ENCODE measurements around the gene ZDHHC5. TPM values are rescaled to one million over a fixed set of nuclear protein-coding genes. Genes with fewer than 3 reads are reported as not detected.

Gene ZDHHC5
- total and polyA plus RNA-seq, 2 of the 13 experiments (the other 11 are each of a cell fraction or from before 2014, with no cell fraction given), result 26.6 to 34.0 TPM

DNA sequence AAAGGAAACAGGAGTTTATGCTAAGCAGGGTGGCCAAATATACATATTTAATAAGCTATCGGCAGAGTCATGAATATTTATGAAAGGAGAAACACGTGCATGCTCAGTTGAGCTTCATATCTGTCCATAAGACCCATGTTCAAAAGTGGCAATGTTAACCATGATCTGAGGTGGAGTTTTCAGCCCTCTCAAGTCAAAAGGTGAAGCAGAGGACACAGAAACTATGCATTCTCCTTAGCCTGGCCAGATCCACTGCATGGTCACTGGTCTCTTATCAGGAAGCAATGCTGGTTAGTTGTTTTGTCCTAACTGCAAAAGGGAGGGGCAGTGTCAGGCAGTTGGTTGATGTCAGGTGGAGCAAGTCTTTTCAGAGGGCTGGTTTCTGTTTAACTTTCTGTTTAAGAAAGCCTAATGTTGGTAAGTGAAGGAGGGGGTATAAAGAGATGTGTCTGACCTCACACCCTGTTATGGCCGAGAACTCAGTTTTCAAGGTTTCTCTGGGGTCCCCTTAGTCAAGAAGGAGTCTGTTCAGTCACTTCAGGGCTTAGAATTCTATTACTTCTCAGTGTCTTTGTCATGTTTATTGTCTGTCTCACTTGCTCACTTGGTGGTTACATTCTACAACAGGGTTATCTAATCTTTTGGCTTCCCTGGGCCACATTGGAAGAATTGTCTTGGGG, 67.8 kb downstream of the ZDHHC5 start:
- 93% methylated on average over 3 of the region's 3 CpGs for WGBS (ENCODE audit: low lambda C conversion rate)
- Histone ChIP-seq H3K4me1 (ENCODE audit: insufficient read depth, low read length) (no peaks in the 10 kb centered on the region), H3K36me3 (replicated peaks in 1 of 2; ENCODE audit: control insufficient read depth in 1 of 2, insufficient read depth in 2 of 2, low read length in 2 of 2) (peaks cover 9 to 52% of the 10 kb centered on the region in 2 experiments), H2AFZ (ENCODE audit: low read length) (no peak overlapping the region), H3K4me3 (replicated peaks in 1 of 3; ENCODE audit: insufficient read depth in 1 of 3, low read depth in 2 of 3, low read length in 3 of 3) (no peak overlapping the region), H3K27me3 (ENCODE audit: control insufficient read depth in 1 of 2, insufficient read depth in 2 of 2, low read length in 2 of 2) (no peaks in the 10 kb centered on the region), H3K9me3 (ENCODE audit: low read length) (no peaks in the 10 kb centered on the region), H4K20me1 (ENCODE audit: insufficient read depth, low read length) (peaks cover 3% of the 10 kb centered on the region; the same call in 1 of the 2 replicates), H3K79me2 (ENCODE audit: insufficient read depth, low read length) (peaks cover 20% of the 10 kb centered on the region), H3K9ac (ENCODE audit: insufficient read depth, low read depth, low read length) (no peak overlapping the region), H3K4me2 (ENCODE audit: low read depth, low read length) (no peak overlapping the region), H3K27ac (ENCODE audit: extremely low read length, insufficient read depth, low read length) (no peak overlapping the region)
- no TSS peak for BruUV-seq (replicated peaks)
- ChIA-PET CTCF (ENCODE audit: low intra/inter-chr PET ratio, low total read pairs) (no interaction called here), POLR2A (no interaction called here)
- FAIRE-seq, result no peak
- in situ Hi-C loops (cut with HindIII; ENCODE audit: extremely low pct_ligation_motif_present, low pct_unique_long_range_greater_than_20kb), result no loop called here
- intact Hi-C loops (cut with micrococcal nuclease; ENCODE audit: unreplicated experiment), result no loop called here
- no peak for DNase-seq (ENCODE audit: low spot score)
- no peak for ATAC-seq
- TF ChIP-seq, protein P1, sequence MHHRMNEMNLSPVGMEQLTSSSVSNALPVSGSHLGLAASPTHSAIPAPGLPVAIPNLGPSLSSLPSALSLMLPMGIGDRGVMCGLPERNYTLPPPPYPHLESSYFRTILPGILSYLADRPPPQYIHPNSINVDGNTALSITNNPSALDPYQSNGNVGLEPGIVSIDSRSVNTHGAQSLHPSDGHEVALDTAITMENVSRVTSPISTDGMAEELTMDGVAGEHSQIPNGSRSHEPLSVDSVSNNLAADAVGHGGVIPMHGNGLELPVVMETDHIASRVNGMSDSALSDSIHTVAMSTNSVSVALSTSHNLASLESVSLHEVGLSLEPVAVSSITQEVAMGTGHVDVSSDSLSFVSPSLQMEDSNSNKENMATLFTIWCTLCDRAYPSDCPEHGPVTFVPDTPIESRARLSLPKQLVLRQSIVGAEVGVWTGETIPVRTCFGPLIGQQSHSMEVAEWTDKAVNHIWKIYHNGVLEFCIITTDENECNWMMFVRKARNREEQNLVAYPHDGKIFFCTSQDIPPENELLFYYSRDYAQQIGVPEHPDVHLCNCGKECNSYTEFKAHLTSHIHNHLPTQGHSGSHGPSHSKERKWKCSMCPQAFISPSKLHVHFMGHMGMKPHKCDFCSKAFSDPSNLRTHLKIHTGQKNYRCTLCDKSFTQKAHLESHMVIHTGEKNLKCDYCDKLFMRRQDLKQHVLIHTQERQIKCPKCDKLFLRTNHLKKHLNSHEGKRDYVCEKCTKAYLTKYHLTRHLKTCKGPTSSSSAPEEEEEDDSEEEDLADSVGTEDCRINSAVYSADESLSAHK (CRISPR knock-in tag; IDR thresholded peaks at IDR 0.05; ENCODE audit: borderline replicate concordance), result no peak
- TF ChIP-seq ZNF33A (CRISPR knock-in tag; IDR thresholded peaks at IDR 0.05; ENCODE audit: borderline replicate concordance) (no peak), ARHGAP35 (CRISPR knock-in tag; IDR thresholded peaks at IDR 0.05; ENCODE audit: borderline replicate concordance) (no peak), ZNF879 (CRISPR knock-in tag; IDR thresholded peaks at IDR 0.05) (no peak), ZNF274 (CRISPR knock-in tag; IDR thresholded peaks at IDR 0.05) (no peak), ZNF777 (CRISPR knock-in tag; IDR thresholded peaks at IDR 0.05) (no peak), ARNT2 (CRISPR knock-in tag; IDR thresholded peaks at IDR 0.05; ENCODE audit: low read depth) (no peak), MLXIP (CRISPR knock-in tag; IDR thresholded peaks at IDR 0.05; ENCODE audit: borderline replicate concordance) (no peak), RFX5 (IDR thresholded peaks at IDR 0.05; ENCODE audit: low read depth, low read length) (no peak), SYNCRIP (IDR thresholded peaks at IDR 0.05; ENCODE audit: insufficient read depth, low read depth, low read length) (no peak), MNT (IDR thresholded peaks at IDR 0.05) (no peak)
